Measurements from ENCODE around the gene RAB26.

DNA sequence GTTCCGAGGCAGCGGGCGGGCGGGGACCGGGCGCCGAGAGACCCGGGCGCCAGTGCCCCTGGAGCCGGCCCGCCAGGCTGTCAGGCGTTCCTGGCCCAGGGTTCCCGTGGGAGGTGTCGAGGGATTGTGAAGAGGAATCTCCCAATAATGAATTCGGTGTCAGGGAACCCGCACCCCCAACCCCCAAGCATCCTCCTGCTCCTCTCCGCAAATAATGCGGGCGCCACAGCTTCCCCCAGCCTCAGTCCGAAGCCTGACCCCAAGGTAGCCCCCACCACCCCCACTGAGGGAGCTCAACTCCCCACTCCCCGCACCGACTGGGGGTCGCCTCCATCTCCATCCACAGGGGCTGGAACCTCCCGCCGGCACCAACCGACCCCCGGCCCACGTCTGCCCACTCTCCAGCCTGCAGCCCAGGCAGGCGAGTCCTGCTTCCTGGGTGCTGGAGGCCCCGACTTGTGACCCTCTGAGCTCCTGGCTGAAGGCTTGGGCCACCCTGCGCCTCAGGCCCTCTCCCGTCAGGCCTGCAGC, 48.6 kb downstream of the RAB26 start:
- TF ChIP-seq, protein P1, sequence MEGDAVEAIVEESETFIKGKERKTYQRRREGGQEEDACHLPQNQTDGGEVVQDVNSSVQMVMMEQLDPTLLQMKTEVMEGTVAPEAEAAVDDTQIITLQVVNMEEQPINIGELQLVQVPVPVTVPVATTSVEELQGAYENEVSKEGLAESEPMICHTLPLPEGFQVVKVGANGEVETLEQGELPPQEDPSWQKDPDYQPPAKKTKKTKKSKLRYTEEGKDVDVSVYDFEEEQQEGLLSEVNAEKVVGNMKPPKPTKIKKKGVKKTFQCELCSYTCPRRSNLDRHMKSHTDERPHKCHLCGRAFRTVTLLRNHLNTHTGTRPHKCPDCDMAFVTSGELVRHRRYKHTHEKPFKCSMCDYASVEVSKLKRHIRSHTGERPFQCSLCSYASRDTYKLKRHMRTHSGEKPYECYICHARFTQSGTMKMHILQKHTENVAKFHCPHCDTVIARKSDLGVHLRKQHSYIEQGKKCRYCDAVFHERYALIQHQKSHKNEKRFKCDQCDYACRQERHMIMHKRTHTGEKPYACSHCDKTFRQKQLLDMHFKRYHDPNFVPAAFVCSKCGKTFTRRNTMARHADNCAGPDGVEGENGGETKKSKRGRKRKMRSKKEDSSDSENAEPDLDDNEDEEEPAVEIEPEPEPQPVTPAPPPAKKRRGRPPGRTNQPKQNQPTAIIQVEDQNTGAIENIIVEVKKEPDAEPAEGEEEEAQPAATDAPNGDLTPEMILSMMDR (IDR thresholded peaks at IDR 0.05) = no peak
- no peak for TF ChIP-seq POLR2A (IDR thresholded peaks at IDR 0.05)
